GM19240 (cell line): ENCODE results near the gene GRAP.

Experiments used
- DNase-seq: peaks from one replicate; pipeline ENCODE4 v3.0.0; 2011; ENCODE audit warnings: low spot score; ENCODE audit not compliant: insufficient read length

GRAP gene

DNA sequence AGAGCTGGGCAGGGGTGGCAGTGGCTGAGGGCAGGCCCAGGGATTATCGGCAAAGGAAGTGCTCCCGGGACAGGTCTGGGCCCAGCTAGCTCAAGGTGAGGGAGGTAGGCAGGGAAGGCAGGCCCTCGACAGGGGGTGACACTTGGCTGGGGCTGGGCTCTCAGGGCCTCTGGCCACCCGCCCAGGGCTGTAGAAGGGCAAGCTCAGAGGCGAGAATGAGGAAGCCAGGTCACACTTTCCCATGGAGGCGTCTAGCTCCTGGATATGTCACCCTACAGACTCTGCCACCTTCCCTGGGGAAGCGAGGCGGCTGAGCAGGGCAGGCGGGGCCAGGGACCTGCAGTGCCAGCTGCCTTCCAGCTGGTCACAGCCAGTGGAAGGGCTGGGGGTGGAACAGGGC, 61.3 kb downstream of the GRAP start:
- no peak for DNase-seq

DNA sequence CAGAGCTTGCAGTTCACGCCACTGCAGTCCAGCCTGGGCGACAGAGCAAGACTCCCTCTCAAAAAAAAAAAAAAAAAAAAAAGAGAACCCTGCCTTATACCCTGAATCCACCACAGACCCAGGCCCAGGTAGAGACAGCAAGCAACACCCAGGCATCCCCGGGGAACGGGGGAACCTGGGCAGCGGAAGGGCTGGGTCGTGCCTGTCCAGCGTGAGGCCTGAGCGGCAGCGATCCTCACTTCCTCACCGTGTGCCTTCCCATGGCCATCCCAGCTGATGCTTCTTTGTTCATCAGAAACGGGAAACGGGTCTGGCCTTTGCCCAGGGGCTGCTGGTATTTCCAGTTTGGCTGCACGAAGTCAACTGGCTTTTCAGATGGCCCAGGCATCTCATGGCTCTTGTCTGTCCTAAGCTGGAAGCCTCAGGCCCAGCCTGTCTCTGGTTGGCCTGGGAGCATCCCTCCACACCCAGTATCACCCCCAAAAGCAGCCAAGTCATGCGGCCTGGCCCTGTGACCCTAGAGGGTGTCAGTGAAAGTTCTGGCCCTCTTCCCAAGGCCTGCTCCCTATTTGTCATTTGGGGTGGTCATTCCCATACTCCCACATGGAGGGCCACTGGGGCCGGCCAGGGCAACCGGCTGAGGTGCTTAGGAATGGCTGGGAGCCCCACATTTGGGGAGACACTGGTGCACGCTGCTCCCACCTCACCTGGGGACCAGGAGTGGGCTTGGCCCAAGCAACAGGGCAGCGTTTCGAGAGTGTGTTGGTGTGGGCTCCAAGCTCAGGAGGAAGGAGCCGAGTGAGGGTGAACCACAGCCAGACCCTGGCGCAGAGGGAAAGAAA, 62.3 kb downstream of the GRAP start:
- no peak for DNase-seq

DNA sequence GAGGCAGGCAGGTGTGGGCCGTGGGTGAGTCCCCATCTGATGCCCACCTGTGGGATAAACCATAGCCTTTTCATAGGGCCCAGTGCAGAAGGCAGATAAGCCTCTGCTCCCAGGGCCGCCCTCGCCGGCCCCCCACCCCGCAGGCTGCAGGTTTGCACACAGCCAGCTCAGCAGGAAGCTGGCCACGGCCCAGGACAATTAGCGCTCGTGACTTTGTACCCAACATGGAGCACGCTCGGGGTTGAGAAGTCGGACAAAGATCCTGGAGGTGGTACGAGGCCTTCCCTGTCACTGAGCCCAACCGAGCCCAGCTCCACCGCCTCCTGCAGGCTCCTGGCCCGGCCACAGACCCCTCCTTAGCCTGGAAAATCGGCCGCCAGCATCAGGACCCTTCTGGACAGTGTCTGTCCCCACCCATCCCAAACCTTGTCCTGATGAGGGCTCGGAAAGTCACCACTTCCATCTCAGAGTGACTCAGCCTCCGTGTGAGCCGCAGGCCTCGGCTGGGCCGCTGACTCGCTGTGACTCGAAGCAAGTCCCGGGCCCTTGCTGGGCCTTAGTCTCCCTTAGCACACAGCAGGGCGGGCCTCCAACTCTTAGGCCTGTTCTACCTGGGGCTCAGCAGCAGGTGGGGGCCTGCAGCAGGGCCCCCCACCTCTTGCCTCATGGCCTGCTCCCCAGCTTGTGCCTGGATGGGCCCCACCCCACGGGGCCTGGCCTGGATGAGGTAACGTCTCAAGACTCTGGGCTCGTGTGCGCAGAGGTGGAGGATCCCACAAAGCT, 64.9 kb downstream of the GRAP start:
- DNase-seq = no peak

DNA sequence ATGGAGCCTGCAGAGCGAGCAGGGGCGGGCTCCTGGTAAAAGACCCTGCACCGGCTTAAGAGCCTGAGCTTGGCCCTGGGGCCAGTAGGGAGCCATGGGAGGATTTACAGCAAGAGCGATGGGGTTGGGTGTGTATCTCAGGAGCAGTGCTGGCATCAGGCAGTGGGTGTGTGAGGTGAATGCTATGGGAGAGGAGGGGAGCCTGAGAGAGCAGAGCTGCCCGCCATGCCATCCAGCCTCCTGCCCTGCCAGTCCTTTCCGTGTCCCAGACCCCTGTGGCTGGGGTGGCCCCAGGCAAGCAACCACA, 65.5 kb downstream of the GRAP start:
- DNase-seq = no peak

DNA sequence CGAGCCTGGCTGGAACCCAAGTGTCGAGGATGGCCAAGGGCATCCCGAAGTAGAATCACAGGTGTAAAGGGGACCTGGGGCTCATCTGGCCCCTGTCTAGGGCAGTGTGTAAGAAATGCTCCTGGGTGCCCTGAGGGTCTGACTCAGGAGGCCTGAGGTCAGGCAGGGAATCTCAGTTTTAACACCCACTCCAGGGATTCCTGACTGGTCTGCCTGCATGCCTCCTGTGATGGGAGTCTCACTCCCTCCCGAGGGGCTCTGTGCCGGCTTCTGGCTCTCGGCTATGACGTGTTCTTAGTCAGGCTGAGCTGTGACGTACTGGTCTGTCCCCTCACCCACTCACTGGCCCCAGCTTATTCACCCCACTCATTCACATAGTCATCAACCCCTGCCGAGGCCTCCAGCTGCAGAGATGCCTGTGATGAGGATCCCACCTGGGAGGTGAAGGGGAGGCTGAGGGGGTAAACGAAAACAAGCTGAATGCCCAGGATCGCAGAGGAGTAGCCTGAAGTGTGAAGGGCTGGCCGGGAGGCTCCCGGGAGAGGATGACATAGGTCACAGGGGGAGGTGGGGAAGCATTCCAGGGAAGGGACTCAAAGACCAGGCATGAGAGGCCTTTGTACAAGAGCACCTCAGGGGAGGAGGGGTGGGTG, 65.9 kb downstream of the GRAP start:
- no peak for DNase-seq

DNA sequence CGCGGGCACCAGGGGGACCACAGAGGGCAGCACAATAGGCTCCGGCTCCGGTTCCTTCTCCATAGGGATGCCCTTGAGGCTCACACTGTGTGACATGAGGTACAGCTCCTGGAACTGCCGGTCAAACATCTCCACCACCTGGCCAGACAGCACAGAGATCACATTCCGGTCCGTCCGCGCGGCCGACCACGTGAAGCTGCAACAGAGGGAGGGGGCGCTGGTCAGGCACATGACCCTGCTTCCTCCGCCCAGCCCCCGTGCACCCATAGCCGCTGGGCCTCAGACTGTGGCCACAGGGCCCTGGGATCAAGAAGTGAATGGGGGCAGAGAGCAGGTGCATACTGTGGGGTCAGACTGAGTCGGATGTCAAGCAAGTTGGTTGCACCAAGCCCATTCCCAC, 68.1 kb downstream of the GRAP start:
- DNase-seq = no peak

DNA sequence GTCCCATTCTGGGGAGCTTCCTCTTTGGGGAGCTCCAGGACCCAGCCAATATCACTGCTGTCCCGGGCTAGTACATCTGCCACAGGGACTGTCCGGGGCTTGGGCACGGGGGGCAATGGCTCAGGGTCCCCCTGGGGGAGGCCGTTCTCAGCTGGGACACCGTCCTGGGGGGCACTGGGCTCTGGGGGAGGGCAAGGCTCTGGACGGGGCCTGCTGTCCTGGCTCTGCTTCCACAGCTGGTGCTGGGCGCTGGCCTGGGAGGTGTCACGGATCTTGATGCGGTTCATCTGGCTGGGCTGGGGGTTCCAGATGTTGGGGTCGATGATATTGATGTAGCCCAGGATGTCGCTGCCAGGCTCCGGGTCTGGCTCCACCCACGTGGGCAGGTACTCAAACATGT, 68.7 kb downstream of the GRAP start:
- no peak for DNase-seq

DNA sequence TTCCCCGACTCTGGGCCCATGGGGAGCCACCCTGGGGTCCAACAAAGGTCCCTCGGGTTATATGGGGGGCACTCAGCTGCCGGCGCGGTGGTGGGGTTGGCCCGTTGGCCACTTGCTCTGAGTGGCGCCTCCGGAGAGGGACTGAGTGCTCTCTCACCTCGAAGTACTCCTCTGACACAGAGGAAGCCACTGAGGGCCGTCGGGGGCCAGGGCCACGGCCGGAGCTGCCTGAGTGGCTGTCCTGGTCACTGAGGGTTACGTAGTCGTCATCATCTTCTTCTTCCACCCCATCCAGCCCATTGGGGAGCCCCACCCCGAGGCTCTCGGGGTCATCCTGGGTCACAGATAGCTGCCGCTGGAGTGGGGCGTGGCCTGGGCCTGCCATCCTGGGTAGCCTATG, 69.1 kb downstream of the GRAP start:
- no peak for DNase-seq

DNA sequence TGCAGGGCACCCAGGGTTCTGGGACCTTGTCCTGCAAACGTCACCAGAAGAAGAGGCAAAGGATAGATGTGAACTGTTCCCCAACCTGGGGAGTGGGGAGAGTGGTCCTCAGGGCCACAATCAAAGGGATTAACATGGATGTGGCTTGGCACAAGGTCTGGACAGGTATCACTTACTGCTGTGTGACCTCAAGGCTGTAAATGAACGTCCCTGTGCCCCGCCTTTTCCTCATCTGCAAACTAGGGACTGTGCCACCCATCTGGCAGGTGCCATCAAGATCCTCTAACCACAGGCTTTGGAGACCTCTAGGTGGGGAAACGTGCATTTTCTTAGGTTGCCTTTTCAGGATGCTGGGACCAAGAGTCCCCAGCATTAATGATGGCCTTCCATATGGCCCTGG, 69.7 kb downstream of the GRAP start:
- no peak for DNase-seq

DNA sequence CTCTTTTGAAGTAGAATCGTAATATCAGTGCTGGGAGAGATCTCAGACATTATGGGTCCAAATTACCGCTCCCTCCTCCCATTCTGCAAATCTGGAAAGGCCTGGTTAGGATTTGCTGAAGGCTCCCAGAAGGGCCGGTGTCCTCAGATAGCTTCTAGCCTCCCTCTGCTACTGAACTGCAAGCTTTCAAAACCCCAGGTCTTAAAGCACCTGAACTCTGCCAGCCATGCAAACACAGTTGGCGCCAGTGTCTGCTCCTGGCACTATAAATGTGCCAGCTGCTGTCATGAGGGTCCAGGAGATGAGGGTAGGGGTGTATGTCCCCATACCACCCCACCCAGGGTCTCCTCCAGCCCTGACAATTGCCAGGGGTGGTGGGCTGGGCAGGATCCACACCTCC, 70.6 kb downstream of the GRAP start:
- DNase-seq = no peak

DNA sequence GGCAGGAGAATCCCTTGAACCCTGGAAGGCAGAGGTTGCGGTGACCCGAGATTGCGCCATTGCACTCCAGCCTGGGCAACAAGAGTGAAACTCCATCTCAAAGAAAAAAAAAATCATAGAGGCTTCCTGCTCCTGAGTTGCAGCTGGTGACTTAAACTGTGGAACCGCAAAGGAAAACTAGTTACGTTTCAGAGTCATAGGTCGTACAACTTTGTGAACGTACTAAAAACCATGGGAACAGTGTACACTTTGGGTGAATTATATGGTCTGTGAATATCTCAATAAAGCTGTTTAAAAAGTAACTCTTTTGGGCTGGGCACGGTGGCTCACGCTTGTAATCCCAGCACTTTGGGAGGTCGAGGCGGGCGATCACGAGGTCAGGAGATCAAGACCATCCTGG, 71.2 kb downstream of the GRAP start:
- DNase-seq = no peak

DNA sequence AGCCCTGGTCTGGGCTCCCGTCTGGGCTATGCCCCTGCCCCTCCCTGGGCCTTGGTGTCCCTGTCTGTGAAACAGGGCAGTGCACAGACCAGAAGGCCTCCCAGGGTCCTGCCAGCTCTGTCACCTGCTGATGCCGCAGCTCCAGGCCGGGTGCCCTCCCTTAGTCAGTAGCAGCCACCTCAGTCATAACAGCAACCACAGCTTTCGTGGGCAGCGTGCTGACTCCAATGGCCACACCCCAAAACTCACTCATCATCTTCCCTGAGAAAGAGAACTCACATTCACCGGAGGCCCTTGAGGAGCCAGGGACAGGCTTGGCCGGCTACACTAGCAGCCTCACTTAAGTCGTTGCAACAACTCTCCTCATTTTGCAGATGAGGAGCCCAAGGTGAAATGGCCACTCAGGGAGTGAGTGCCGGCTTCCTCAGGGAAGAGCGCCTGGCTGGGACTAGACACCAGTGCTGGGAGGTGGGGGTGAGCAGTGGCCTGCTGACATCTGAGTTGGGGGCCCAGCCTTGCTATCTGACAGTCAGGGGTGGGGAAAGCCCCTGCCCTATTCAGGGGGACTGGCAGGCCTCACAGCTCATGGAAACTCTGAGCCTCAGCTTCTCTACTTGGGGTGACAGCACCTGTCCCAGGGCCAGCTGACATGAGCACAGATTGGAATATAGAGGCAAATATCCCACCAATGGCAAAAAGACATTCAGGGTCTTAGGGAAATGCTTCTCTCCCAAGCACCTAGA, 72.2 kb downstream of the GRAP start:
- no peak for DNase-seq

DNA sequence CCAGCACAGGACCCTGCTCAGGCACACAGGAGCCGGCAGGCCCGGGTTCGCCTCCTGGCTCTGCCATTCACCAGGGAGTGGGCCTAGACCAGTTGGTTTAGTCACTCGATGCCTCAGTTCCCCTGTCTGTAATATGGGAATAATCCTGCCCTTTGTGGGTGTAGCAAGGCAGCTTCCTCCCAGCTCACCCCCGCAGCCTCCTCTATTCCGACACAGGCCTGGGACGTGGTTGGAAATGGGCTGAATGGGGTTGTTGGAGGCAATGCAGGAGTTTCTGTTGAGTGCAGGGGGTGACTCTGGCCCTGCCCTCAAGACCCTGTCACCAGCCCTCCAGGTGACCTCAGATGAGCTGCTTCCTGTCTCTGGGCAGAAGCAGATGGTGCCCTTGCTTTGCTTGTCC, 75.0 kb downstream of the GRAP start:
- DNase-seq = no peak
